ENCODE data around the gene CCDC57. TPM values are rescaled to one million over a fixed set of nuclear protein-coding genes. Genes with fewer than 3 reads are reported as not detected.
"Not testable (repeated sequence)": the region's sequence is repeated elsewhere in the genome, so short reads cannot be mapped to it uniquely, and the experiment has no call there.

CCDC57 gene
- 50.6 TPM for total RNA-seq

DNA sequence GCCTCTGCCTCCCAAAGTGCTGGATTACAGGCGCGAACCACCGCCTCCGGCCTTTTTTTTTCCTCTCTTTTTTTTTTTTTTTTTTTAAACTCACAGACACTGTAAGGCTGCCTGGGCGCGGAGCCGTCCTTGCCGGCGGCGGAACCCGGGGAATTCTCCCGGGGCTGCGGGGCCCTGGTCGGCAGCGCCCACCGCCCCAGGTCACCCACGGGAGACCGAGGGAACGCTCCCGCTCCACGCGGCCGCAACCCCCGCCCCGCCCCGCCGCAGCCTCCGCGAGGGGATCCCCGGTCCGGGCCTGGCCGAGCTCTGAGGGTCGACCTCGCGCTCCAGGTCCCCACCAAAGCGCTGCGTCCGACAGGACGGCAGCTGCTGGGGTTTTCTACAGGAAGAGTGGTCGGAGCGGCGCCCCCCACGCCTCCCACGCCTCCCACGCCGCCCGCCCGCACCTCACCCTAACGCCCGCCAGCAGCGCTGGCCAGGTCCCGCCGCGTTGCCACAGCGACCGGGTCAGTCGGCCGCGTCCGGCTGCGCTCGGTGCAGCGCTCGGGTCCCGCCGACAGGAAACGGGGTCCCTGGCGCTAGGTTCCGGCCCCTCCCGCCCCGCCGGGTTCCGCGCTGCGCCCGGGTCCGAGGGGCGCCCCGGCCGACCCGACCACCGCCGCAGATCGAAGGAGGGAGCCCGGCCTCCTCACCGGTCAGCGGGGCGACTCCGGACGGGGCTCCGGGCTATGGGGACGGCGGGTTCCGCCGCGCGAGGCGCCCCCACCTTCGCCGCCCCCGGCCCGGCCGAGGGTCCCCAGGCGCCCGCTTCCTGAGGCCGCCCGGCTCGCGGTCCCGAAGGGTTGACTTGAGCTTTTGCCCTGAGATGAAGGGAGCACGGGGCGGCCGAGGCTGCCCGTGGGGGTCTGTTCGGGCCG, at the start of gene CCDC57:
CCDC57 (minus strand) TSS at position 512 of the 920 bp plus-strand sequence. CDS start 10,898 bp downstream, outside the sequence.
- DNase-seq (ENCODE audit: low spot score): peak; percentile 88
- peak; percentile 71 for ATAC-seq
- intact Hi-C loops (cut with DNase I): no loop called here

GRCh38 chr17:82262344-82262743, 49.7 kb upstream of the CCDC57 start:
- intact Hi-C loops (cut with DNase I): no loop called here
- DNase-seq (ENCODE audit: low spot score) (no peak), ATAC-seq (no peak)

DNA sequence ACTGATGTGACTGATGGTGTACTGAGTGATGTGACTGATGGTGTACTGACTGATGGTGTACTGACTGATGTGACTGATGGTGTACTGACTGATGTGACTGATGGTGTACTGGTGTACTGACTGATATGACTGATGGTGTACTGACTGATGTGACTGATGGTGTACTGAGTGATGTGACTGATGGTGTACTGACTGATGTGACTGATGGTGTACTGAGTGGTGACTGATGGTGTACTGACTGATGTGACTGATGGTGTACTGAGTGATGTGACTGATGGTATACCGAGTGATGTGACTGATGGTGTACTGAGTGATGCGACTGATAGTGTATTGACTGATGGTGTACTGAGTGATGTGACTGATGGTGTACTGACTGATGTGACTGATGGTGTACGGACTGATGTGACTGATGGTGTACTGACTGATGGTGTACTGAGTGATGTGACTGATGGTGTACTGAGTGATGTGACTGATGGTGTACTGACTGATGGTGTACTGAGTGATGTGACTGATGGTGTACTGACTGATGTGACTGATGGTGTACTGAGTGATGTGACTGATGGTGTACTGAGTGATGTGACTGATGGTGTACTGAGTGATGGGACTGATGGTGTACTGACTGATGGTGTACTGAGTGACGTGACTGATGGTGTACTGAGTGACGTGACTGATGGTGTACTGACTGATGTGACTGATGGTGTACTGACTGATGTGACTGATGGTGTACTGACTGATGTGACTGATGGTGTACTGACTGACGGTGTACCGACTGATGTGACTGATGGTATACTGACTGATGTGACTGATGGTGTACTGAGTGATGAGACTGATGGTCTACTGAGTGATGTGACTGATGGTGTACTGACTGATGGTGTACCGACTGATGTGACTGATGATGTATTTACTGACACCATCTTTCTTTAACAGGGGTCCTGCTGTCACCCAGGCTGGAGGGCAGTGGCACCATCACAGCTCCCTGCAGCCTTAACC, 47.6 kb upstream of the CCDC57 start:
- ATAC-seq; DNase-seq (ENCODE audit: low spot score); intact Hi-C loops (cut with DNase I): not testable (repeated sequence)

DNA sequence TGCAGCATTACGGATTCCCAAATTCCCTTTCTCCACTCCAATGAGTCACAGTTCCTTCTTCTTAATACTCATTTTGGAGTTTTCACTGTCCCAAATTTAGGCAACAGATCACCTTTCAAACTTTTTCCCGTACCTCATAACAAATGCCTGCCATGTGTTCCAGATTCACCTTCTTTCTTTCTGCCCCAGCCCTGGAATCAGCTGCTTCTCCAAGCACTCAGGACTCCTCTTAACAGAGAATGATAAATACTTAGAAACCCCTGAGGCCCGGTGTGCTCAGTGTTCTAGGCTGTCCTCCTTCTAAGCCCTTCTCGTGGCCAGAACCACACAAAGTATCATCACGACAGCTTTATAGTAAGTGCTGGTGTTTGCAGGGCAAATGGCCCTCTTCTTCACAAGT, 45.9 kb upstream of the CCDC57 start:
- intact Hi-C loops (cut with DNase I): no loop called here
- DNase-seq (ENCODE audit: low spot score): no peak
- ATAC-seq: no peak

GRCh38 chr17:82257473-82257872, 44.8 kb upstream of the CCDC57 start:
- intact Hi-C loops (cut with DNase I): no loop called here
- DNase-seq (ENCODE audit: low spot score) (no peak), ATAC-seq (peak; percentile 85)

DNA sequence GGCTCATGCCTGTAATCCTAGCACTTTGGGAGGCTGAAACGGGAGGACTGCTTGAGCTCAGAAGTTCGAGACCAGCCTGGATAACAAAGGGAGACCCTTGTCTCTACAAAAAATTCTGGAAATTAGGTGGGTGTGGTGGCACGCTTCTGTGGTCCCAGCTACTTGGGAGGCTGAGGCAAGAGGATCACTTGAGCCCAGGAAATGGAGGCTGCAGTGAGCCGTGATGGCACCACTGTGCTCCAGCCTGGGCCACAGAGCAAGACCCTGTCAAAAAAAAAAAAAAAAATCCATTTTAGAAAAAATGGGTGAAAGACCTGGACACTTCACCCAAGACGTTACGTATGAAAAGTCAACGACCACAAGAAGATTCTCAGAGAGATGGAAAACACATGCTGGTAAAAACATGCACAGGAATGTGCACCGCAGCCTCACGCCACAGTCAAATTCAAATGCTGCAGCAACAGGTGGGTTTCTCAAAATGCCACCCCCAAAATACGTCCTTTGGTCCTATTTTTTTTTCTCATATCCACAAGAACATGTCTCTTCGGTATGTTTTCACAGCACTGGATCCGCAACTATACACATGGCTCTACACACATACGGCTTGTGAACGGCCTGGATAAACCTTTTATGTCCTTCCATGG, 43.7 kb upstream of the CCDC57 start:
- no peak for ATAC-seq

GRCh38 chr17:82255402-82255972, 42.8 kb upstream of the CCDC57 start:
- ATAC-seq: no peak
- intact Hi-C loops (cut with DNase I): no loop called here
- DNase-seq (ENCODE audit: low spot score): no peak

More for the DNA sequence above, 43.7 kb upstream of the CCDC57 start:
- intact Hi-C loops (cut with DNase I): no loop called here
- no peak for DNase-seq (ENCODE audit: low spot score)

- DNase-seq (ENCODE audit: low spot score); ATAC-seq; intact Hi-C loops (cut with DNase I): not testable (repeated sequence)
These were observed 42.1 kb upstream of the CCDC57 start for GRCh38 chr17:82254746-82255145.

GRCh38 chr17:82254096-82254495, 41.5 kb upstream of the CCDC57 start:
- intact Hi-C loops (cut with DNase I); ATAC-seq: not testable (repeated sequence)

DNA sequence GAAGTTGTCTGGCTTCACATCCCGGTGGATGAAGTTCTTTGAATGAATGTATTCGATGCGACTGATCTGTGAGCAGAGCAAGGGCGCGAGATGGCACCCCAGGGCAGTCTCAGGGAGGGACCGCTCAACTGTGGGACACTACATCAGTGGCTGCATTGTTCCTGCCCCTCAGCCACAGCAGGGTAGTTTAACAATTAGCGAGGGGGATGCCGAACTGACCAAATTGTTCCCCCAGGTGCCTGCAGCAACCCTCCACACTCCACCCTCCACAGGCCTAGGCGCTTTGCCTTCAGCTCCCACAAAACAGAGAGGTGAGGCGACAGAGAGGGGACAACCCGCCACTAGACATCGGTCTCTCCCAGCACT, 40.5 kb upstream of the CCDC57 start:
- ATAC-seq (no peak), DNase-seq (ENCODE audit: low spot score) (no peak)
- intact Hi-C loops (cut with DNase I): no loop called here

More at GRCh38 chr17:82254096-82254495, 41.5 kb upstream of the CCDC57 start:
- DNase-seq (ENCODE audit: low spot score): not testable (repeated sequence)

DNA sequence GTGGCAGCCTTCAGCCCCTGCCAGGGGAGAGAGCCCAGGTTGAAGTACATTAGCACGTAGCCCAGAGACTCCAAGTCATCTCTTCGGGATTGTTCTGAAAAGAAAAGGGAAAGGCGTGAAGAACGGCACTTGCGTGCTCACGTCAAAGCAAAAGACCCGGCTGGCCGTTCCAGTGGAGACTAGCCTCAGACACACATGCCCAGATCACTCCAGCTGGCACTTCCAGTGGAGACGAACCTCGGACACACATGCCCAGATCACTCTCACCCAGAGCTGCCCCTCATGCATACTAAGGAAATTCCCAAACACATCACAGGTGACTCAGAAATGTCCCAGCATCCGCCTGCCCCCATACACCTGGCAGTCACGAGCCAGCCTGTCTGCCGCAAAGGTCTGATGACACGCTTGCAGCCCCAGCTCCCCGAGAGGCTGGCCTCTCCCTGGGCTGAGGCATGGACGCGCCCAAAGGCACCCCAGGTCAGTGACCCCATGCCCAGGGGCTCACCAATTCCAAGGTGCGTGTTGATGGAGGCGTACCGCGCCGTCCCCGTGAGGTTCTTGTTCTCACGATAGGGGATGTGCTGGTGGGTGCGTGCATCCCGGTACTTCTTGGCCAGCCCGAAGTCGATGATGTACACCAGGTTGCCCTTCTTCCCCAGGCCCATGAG, 40.0 kb upstream of the CCDC57 start:
- ATAC-seq: no peak
- no peak for DNase-seq (ENCODE audit: low spot score)
- intact Hi-C loops (cut with DNase I): no loop called here

- no peak for DNase-seq (ENCODE audit: low spot score)
- no peak for ATAC-seq
- intact Hi-C loops (cut with DNase I): no loop called here
These were observed 38.3 kb upstream of the CCDC57 start for GRCh38 chr17:82250868-82251500.

DNA sequence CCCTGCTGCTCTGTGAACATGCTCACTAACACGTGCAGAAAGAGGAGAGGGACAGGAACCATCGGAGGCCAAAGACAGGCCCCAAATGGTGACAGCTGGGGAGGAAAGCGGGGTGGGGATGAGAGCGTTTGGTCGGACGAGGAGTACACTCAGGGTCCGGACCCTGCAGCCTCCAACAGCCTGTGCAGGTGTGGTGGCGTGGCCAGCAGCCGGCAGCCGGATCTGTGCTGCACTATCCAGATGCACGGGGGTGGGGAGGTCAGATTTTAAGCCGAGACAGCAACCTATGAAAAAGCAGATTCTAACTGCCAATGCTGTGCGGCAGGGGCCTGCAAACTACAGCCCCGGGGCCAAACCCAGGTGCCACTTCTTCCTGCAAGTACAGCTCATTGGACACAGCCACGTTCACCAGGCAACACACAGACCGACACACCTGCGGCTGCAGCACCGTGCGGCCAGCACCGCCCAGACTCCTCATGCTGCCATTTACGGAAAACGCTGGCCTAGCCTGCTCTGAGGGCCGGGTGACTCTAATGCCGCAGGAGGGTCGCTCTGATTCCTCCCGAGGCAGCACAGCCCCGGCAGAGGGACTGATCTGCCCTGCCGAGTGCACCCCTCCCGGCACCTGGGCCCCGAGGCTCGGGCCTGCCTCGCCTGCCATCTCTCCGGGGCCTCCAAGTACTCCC, 37.4 kb upstream of the CCDC57 start:
- DNase-seq (ENCODE audit: low spot score) (no peak), ATAC-seq (no peak)
- intact Hi-C loops (cut with DNase I): no loop called here

DNA sequence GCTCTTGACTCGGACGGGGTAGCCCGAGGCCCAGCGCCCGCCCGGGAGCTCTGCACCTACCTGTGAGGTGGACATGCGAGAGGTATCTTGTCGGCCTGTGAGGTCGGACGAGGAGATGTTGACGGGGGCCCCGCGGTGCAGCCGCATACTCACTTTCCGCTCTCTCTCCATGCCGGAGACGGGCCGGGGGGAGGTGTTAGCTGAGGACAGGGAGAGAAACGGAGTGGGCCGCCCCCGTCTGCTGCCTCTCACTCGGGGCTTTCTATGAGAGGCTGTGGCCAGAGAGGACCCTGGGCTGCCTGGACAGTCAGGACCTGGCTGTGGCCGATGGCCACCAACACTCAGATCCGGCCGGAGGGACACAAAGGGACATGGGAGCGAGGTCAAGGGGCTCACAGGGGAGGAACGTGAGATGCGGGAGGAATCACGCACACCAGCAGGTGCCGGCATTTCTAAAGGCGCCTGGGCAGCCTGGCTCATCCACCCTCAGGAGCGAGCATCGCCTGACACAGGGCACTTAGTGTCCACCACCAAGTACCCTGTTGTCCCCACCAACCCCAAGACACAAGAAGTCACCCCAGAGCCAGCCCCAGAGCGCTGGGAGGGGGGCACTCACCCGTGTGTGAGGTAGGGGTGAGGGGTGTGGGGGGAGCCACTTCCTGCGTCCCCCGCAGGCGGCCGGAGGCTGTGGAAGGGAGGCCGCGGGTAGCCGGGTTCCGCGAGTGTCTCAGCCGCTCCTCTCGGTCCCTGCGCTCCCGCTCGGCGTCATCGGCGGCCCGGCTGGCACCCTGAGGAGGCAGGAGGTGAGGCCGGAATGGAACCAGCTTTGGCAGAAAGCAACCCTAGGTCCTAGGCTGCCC, 36.4 kb upstream of the CCDC57 start:
- DNase-seq (ENCODE audit: low spot score): no peak
- ATAC-seq: no peak
- intact Hi-C loops (cut with DNase I): no loop called here

DNA sequence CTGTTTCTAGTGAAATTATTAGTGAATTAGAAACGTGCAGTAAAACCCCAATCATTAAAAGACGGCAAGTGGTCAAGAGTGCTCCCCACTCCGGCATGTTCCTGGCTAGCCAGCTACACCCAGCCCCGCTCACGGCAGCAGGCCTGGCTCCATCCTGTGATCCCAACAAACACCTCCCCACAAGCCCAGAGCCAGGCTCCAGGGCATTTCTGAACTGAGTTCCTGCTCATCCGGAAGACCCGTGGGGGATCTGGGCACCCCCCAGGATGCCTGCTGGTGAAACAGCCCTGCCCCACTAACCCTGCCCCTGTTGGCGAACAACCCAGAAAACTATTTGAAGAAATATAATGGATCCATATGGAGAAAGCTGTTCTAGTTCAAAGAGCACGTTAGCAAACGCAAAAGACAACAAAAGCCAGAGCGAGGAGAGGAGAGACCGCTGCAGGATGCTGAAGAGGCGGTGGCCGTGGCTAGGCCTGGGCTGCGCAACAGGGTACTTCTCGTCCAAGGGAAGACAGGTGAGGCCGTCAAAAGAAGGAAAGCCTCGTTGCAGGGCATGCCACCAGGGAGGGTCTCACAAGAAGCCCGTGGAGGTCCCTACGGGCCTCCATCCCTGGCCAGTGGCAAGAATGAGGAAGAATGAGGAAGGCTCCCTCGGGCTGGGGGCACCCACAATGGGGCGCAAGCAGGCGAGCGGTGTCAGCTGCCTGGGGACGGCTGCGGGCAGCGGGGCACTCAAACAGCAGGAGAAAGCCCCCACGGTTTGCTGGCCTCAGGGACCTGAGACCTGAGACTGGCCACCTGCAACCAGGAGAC, 35.4 kb upstream of the CCDC57 start:
- DNase-seq (ENCODE audit: low spot score) (no peak), ATAC-seq (no peak)
- intact Hi-C loops (cut with DNase I): no loop called here
